GM12874 (cell line): Measurements from ENCODE around the gene POLRMT.

ENCODE experiments used
- CTCF ChIP-seq: IDR thresholded peaks from 2 replicates; pipeline ENCODE4 v1.5.1; 2011; ENCODE audit warnings: low read depth, mild to moderate bottlenecking, control low read depth, low read length, moderate library complexity; ENCODE audit not compliant: insufficient read depth

The POLRMT gene

GRCh38 chr19:604355-604754 is 29.0 kb downstream of the POLRMT start:
- TF ChIP-seq CTCF: no peak

DNA sequence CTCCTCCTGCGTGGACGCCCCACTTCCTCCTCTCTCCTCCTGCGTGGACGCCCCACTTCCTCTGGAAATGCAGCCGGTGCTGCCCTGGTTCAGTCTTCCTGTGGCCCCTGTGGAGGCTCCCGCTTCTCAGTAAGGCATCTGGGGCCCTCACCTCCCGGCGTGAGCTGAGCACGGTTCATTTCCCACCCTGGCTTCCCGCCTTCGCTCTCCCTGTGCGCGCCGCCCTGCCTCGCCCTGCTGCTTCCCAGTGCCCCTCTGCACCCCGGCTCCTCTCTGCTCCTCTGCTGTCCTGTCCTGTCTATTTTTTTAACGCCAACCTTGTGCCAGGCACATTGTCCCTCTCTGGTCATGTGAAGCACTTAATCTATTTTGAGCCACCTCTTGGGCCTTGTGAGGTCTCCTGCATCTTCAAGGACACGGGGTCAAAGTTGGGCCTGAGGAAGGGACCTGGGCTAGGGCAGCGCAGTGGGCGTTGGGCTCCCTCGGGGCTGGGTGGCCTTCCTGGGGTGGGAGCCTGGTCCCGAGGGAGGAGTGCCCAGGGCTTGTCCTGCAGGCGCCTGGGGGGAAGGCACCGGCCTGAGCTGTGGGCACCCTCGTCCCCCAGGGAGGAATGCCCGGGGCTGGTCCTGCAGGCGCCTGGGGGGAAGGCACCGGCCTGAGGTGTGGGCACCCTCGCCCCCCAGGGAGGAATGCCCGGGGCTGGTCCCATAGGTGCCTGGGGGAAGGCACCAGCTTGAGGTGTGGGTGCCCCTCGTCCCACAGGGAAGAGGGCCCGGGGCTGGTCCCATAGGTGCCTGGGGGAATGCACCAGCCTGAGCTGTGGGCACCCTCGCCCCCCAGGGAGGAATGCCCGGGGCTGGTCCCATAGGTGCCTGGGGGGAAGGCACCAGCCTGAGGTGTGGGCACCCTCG is 30.7 kb downstream of the POLRMT start:
- no peak for TF ChIP-seq CTCF

- no peak for TF ChIP-seq CTCF
Measured at GRCh38 chr19:601790-602189, 31.5 kb downstream of the POLRMT start.

DNA sequence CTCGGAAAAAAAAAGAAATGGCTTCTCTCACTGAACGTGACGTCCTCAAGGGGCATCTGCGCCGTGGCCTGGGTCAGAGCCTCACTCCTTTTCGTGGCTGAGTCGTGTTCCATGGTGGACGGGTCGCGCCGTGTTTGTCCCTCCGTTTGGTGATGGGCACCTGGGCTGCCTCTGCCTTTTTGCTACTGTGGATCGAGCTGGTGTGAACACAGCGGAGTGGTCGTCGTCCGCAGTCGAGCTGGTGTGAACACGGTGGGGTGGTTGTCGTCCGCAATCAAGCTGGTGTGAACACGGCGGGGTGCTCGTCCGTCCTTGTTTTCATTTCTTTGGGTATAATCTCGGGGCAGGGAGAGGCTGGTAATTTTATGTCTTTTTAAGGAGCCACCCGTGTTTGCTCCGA is 32.0 kb downstream of the POLRMT start:
- TF ChIP-seq CTCF: no peak

- TF ChIP-seq CTCF: no peak
Measured at GRCh38 chr19:597406-598315, 35.7 kb downstream of the POLRMT start.

DNA sequence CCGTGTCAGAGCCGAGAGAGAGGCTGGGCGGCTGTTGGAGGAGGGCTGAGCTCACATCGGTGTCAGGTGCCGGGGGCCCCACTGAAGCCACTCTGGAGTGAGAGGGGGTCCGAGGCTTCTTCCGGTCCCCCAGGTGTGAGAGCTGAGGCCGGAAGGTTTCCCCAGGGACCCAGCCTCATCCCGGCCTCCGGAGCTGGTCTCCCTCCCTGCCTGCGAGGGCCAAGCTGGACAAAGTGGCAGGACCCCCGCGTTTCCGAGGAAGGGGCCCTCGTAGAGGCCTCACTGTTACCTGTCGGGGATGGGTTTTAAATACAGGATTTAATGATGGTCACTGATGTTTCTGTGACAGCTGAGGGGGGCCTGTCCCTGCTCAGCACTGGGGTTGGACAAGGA is 37.1 kb downstream of the POLRMT start:
- no peak for TF ChIP-seq CTCF
